Stimulated activated CD4-positive, alpha-beta T cell treated with anti-CD3 and anti-CD28 coated beads, TNF-alpha, amount 100 ng/mL, for 4 hours (primary cell): Measurements from ENCODE around the gene ELAVL3.
"Not testable (repeated sequence)": the region's sequence is repeated elsewhere in the genome, so short reads cannot be mapped to it uniquely, and the experiment has no call there.

Experiments
- DNase-seq, 3 experiments: peaks; one replicate each; pipeline ENCODE4 v3.0.0-alpha.2; 2020; ENCODE audit warnings: low read depth in 3 of 3

ELAVL3 gene

DNA sequence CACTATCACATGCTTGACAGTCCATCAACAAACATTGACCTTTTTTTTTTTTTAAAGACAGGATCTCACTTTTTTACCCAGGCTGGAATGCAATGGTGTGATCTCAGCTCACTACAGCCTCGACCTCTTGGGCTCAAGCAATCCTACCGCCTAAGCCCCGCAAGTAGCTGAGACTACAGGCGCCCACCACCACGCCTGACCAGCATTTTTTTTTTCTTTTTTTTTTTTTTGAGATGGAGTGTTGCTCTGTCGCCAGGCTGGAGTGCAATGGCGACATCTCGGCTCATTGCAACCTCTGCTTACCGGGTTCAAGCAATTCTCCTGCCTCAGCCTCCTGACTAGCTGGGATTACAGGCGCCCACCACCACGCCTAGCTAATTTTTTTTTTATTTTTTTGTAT lies 21.9 kb downstream of the ELAVL3 start:
- DNase-seq, result not testable (repeated sequence)

GRCh38 chr19:11458236-11458900 lies 22.5 kb downstream of the ELAVL3 start:
- DNase-seq, result no peak

- no peak for DNase-seq
Observed at GRCh38 chr19:11457831-11458230, 23.0 kb downstream of the ELAVL3 start.

DNA sequence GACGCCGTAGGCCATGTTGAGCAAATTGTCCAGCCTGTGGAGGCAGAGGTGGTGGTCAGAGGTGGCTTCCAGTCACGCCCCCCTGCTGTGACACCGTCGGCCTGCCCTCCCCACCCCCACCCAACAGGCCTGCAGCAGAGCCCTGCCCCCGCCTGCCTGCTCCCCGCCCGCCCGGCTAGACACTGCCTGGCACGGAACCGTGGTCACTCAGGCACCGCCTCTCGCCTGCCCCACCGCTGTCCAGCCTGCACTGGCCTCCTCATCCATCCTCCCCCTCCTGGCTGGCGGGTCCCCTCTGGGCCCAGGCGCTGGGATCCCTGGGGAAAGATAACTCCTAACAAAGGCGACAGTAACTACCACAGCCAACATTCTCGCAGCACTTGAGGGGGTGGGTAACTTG lies 23.7 kb downstream of the ELAVL3 start:
- no peak for DNase-seq

DNA sequence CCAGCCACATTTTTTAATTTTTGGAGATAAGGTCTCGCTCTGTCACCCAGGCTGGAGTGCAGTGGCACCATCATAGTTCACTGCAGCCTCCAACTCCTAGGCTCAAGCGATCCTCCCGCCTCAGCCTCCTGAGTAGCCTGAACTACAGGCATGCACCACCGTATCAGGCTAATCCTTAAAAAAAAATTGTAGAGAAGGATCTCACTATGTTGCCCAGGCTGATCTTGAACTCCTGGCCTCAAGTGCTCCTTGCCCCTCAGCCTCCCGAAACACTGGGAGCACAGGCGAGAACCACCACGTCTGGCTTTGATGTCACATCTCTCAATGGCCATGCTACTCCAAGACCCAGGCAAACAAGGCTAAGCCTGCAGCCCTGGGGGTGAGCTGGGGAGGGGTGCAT lies 24.2 kb downstream of the ELAVL3 start:
- DNase-seq, result no peak

GRCh38 chr19:11455233-11455554 lies 25.7 kb downstream of the ELAVL3 start:
- DNase-seq, result not testable (repeated sequence)

- no peak for DNase-seq
Observed at GRCh38 chr19:11453468-11454341, 27.1 kb downstream of the ELAVL3 start.

DNA sequence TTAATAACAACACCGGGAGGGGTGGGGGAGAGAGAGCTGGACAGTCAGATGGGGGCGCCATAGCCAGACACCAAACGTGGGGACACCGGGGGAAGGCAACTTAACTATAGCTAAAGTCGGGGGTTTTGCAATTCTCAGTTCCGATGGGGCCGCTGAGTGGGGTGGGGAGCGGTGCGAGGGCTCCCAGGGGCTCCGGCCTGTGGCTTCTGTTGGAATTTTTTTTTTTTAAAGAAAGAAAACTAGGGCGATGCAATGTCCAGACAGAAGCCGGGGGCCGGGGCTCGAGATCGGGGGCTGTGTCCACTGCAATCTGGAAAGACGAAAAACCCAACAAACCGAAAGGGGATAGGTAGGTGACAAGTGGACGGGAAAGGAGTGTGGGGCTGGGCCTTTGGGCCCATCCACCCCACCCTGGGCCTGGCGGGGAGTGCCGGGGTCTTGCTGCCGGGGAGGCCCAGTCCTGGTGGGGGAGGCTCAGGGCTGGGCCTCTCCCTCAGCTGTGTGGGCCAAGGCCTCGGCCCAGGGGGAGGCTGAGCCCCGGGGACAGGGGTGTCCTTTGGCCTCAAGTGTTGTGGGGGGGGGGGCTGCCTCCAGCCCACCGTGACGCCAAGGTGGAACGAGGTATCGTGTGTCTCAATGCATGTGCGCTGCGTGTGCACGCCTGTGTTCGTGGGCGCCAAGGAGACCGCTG lies 28.1 kb downstream of the ELAVL3 start:
- DNase-seq, result no peak

- DNase-seq, result no peak
Observed at GRCh38 chr19:11451871-11452619, 28.8 kb downstream of the ELAVL3 start.

DNA sequence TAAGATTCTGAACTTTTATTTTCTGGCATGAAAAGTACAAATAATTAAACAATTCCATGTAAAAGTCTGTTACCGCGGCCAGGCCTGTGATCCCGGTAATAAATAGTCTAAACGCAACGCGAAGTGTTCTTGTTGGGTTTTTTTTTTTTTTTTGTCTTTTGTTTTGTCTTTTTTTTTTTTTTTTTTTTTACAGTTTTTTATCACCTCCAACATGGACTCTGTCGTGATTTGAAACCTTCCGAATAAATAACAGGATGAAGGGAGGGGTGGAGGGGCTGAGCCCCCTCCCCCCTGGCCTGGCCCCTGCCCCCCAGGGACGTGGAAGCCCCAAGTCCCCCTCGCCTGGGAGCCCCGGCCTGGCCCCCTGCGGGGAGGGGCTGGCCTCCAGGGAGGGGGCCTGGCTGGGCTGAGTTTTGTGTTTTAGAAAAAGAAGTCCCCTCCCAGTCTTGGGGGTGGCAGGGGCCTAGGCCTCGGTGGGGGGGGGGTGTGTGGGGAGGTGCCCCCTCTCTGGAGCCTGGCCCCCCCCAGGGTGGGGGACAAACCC lies 29.4 kb downstream of the ELAVL3 start:
- DNase-seq, result no peak

DNA sequence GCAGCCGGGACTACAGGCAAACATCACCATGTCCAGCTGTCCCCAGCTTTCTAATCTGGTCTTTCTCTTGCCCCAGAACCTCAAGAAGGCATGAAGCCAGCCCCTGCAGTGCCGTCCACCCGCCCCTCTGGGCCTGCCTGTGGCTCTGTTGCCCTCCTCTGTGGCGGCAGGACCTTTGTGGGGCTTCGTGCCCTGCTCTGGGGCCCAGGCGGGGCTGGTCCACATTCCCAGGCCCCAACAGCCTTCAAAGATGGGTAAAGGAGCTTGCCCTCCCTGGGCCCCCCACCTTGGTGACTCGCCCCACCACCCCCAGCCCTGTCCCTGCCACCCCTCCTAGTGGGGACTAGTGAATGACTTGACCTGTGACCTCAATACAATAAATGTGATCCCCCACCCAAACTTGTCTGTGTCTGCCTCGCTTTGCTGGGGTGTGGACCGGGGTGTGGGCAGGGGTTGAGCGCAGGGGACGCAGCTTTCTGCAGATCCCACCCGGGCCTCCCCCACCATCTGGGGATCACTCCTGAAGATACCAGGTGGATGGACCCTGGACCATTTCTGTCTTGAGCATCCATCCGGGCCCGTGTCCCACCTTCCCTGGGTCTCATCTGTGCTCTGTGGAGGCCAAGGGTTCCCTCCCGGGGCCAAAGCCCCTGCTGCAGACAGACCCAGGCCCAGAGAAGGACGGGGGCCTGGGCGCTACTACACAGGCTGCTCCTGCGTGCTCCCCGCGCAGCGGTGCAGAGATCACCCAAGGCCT lies 30.1 kb downstream of the ELAVL3 start:
- DNase-seq, result no peak

- DNase-seq, result no peak
Observed at GRCh38 chr19:11448923-11449554, 31.8 kb downstream of the ELAVL3 start.

DNA sequence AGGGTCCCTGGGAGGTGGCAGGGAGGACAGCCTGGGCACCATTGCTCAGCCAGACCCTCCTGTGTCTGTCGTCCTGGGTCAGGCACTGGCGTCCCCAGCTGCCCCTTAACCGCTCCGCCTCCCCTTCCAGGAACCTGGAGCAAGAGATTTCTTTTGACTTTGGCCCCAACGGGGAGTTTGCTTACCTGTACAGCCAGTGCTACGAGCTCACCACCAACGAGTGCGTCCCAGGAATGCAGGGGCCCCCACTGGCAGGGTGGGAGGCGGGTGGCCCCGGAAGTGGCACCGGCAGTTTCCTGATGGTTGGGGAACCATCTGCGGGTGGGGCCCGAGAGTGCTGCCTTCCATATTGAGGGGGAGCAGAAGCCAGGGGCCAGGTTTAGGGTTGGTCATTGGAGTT lies 32.4 kb downstream of the ELAVL3 start:
- no peak for DNase-seq

- DNase-seq, result no peak
Observed at GRCh38 chr19:11447347-11448262, 33.2 kb downstream of the ELAVL3 start.

GRCh38 chr19:11446652-11447301 lies 34.1 kb downstream of the ELAVL3 start:
- DNase-seq, result peak in 1 of 3 experiments; percentile 22

GRCh38 chr19:11446271-11446651 lies 34.6 kb downstream of the ELAVL3 start:
- no peak for DNase-seq

- DNase-seq, result no peak
Observed at GRCh38 chr19:11445141-11445540, 35.7 kb downstream of the ELAVL3 start.

DNA sequence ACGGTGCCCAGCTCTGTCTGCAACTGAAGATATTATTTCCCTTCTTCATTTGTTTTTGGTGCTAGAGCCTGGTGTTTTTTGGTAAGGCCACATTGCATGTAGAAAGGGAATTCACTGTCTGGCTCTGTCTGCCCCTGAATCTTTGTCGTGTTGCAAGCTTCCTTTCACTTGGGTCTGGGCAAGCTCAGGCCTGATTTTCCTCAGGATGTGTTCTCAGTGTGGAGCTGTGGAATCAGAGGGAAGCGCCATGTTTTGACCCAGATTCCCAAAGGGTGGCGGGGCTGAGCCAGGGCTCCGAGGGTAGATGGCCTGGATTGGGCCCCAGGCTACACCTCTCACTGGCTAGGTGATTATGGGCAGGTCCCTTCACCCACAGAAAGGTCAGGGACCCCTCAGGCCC lies 36.8 kb downstream of the ELAVL3 start:
- no peak for DNase-seq

- no peak for DNase-seq
Observed at GRCh38 chr19:11437955-11438354, 42.9 kb downstream of the ELAVL3 start.
